KMS-11 (cell line): ENCODE results near the gene THBS1.
A peak's percentile ranks its signal among the peaks of the same experiment; 100 is the strongest.

Source experiments
- H2AFZ ChIP-seq: fragments of 200-600 bp; sonication (generic); 2 replicates; pipeline ENCODE4 v1.6.1; 2016; ENCODE audit warnings: antibody characterized with exemption, mixed run types, low read depth
- H3K27ac ChIP-seq: fragments of 200-600 bp; sonication (generic); 2 replicates; pipeline ENCODE4 v1.6.1; 2016; ENCODE audit warnings: mild to moderate bottlenecking, mixed run types
- H3K27me3 ChIP-seq: fragments of 200-600 bp; sonication (generic); 2 replicates; pipeline ENCODE4 v1.6.1; 2017; ENCODE audit warnings: mild to moderate bottlenecking, low read depth, mixed run types, moderate library complexity; ENCODE audit not compliant: insufficient read depth
- H3K36me3 ChIP-seq: fragments of 200-600 bp; sonication (generic); 2 replicates; pipeline ENCODE4 v1.6.1; 2017; ENCODE audit warnings: mild to moderate bottlenecking, mixed run types; ENCODE audit not compliant: insufficient read depth
- H3K4me1 ChIP-seq: fragments of 200-600 bp; sonication (generic); 2 replicates; pipeline ENCODE4 v1.6.1; 2016; ENCODE audit warnings: mild to moderate bottlenecking, low read depth, mixed run types; ENCODE audit not compliant: poor library complexity, severe bottlenecking
- H3K4me2 ChIP-seq: fragments of 200-600 bp; sonication (generic); 2 replicates; pipeline ENCODE4 v1.7.0; 2016; ENCODE audit warnings: mild to moderate bottlenecking, mixed run types
- H3K4me3 ChIP-seq: fragments of 200-600 bp; sonication (generic); IDR thresholded peaks from 2 replicates; pipeline ENCODE4 v1.6.1; 2017; ENCODE audit warnings: low read depth, low read length, mixed read lengths; ENCODE audit not compliant: insufficient read depth
- H3K79me2 ChIP-seq: fragments of 200-600 bp; sonication (generic); 2 replicates; pipeline ENCODE4 v1.6.1; 2016; ENCODE audit warnings: low read depth, mixed run types; ENCODE audit not compliant: insufficient read depth
- H3K9ac ChIP-seq: fragments of 200-600 bp; sonication (generic); 2 replicates; pipeline ENCODE4 v1.6.1; 2016; ENCODE audit warnings: mild to moderate bottlenecking, mixed run types
- H4K20me1 ChIP-seq: fragments of 200-600 bp; sonication (generic); 2 replicates; pipeline ENCODE4 v1.6.1; 2016; ENCODE audit warnings: mild to moderate bottlenecking, mixed run types; ENCODE audit not compliant: insufficient read depth
- TF ChIP-seq, protein P1 (sequence below): fragments of 200-600 bp; sonication (generic); conservative IDR thresholded peaks from 2 replicates; pipeline ENCODE4 v1.6.1; 2017; ENCODE audit warnings: low read depth, mild to moderate bottlenecking, antibody characterized with exemption, low read length, moderate library complexity, mixed read lengths

THBS1 gene

DNA sequence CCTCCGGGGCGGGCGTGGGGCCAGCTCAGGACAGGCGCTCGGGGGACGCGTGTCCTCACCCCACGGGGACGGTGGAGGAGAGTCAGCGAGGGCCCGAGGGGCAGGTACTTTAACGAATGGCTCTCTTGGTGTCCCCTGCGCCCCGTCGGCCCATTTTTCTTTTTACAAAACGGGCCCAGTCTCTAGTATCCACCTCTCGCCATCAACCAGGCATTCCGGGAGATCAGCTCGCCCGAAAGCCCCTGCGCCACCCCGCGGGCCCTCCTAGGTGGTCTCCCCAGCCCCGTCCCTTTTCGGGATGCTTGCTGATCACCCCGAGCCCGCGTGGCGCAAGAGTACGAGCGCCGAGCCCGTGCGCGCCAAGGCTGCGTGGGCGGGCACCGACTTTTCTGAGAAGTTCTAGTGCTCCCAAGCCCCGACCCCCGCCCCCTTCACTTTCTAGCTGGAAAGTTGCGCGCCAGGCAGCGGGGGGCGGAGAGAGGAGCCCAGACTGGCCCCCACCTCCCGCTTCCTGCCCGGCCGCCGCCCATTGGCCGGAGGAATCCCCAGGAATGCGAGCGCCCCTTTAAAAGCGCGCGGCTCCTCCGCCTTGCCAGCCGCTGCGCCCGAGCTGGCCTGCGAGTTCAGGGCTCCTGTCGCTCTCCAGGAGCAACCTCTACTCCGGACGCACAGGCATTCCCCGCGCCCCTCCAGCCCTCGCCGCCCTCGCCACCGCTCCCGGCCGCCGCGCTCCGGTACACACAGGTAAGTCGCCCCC lies at the start of gene THBS1:
Gene THBS1, plus strand, starts transcription at position 595 of the 757 bp plus-strand sequence. CDS start 779 bp downstream, outside the sequence.
- TF ChIP-seq, protein P1, sequence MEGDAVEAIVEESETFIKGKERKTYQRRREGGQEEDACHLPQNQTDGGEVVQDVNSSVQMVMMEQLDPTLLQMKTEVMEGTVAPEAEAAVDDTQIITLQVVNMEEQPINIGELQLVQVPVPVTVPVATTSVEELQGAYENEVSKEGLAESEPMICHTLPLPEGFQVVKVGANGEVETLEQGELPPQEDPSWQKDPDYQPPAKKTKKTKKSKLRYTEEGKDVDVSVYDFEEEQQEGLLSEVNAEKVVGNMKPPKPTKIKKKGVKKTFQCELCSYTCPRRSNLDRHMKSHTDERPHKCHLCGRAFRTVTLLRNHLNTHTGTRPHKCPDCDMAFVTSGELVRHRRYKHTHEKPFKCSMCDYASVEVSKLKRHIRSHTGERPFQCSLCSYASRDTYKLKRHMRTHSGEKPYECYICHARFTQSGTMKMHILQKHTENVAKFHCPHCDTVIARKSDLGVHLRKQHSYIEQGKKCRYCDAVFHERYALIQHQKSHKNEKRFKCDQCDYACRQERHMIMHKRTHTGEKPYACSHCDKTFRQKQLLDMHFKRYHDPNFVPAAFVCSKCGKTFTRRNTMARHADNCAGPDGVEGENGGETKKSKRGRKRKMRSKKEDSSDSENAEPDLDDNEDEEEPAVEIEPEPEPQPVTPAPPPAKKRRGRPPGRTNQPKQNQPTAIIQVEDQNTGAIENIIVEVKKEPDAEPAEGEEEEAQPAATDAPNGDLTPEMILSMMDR: peak; percentile 43
- Histone ChIP-seq H3K4me2 (peak within 1 kb of the TSS; percentile 51), H3K9ac (no peak within 1 kb of the TSS), H3K27me3 (peaks cover 11% of the 10 kb centered on the region), H2AFZ (peak within 1 kb of the TSS; percentile 90), H3K36me3 (no peaks in the 10 kb centered on the region), H3K4me1 (no peaks in the 10 kb centered on the region), H4K20me1 (no peaks in the 10 kb centered on the region), H3K79me2 (no peaks in the 10 kb centered on the region), H3K27ac (no peak within 1 kb of the TSS), H3K4me3 (no peak within 1 kb of the TSS)

DNA sequence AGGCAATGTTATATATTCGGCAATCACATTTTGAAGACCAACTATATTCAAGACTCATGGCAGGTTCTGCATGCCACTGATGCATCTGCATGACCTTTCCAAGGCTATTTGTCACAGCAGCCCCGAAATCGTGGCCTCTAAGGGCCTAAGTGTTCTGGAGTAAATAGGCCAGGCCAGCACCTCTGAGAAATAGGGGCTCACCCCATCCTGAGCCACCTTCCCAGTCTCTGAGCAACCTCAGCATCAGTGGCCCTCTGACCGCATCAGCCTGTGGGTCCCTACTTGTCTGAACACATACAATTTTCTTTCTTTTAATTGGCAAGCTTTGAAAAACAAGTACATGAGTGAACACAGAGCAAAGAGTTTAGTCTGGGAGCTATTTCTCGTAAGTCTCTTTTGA lies 45.9 kb upstream of the THBS1 start:
- H3K27ac ChIP-seq: no peak overlapping the region
- TF ChIP-seq, protein P1: no peak
- no peak overlapping the region for H3K4me2 ChIP-seq
- no peak overlapping the region for H3K9ac ChIP-seq
- H3K36me3 ChIP-seq: no peaks in the 10 kb centered on the region
- H4K20me1 ChIP-seq: no peaks in the 10 kb centered on the region
- no peak overlapping the region for H2AFZ ChIP-seq
- no peaks in the 10 kb centered on the region for H3K79me2 ChIP-seq
- no peak overlapping the region for H3K4me3 ChIP-seq
- no peaks in the 10 kb centered on the region for H3K4me1 ChIP-seq
- no peaks in the 10 kb centered on the region for H3K27me3 ChIP-seq

DNA sequence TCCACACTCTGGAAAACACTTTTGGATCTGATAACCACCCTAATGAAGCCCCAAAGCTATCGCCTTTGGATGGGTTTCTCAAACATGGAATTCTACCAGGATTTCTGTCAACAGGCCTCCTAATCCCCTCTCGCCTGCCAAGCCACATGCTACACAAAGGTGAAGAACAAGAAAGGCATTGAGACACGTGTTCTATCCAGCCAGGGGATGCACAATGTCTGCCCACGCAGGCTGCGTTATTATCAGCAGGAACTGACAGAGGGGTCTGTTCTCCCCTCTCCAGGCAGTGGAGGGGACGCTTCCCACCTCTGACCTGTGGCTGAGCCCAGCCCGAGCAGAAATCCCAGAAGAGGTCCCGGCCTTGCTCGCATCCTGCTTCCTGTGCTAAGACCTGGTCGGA lies 45.4 kb upstream of the THBS1 start:
- Histone ChIP-seq H3K4me2 (no peak overlapping the region), H3K36me3 (no peaks in the 10 kb centered on the region), H3K9ac (no peak overlapping the region), H2AFZ (no peak overlapping the region), H3K79me2 (no peaks in the 10 kb centered on the region), H3K27me3 (no peaks in the 10 kb centered on the region), H4K20me1 (no peaks in the 10 kb centered on the region), H3K4me3 (no peak overlapping the region), H3K27ac (no peak overlapping the region), H3K4me1 (no peaks in the 10 kb centered on the region)
- TF ChIP-seq, protein P1: no peak

DNA sequence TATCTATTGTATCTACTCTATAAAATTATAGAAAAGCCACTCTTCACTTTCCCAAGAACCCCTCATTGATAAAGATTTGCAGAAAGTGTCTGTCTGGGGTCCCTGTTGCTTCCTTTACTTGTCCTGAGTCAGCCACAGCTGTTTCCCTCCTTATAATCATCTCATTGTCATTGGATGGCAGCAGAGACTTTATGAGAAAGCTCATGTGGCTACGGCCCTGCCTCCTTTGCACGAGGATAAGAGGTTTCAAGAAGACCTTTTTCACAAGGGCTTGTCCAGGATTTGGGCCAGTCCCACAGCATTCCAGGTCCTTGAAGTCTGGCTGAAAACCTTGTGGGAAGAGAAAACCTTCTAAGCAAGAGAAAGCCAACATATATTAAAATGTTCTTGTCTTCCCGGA lies 41.9 kb upstream of the THBS1 start:
- H3K27me3 ChIP-seq: no peaks in the 10 kb centered on the region
- H3K4me1 ChIP-seq: no peaks in the 10 kb centered on the region
- H2AFZ ChIP-seq: no peak overlapping the region
- no peaks in the 10 kb centered on the region for H4K20me1 ChIP-seq
- H3K36me3 ChIP-seq: no peaks in the 10 kb centered on the region
- H3K27ac ChIP-seq: no peak overlapping the region
- H3K4me2 ChIP-seq: no peak overlapping the region
- no peaks in the 10 kb centered on the region for H3K79me2 ChIP-seq
- TF ChIP-seq, protein P1: no peak
- H3K9ac ChIP-seq: no peak overlapping the region
- no peak overlapping the region for H3K4me3 ChIP-seq
